ENCODE results near the gene PCDHB10.
"Not testable (repeated sequence)": the region's sequence is repeated elsewhere in the genome, so short reads cannot be mapped to it uniquely, and the experiment has no call there.

PCDHB10 gene

GRCh38 chr5:141188682-141189081 lies 3.5 kb upstream of the PCDHB10 start:
- DNase-seq: not testable (repeated sequence)

GRCh38 chr5:141189131-141189530 lies 3.0 kb upstream of the PCDHB10 start:
- not testable (repeated sequence) for DNase-seq

- DNase-seq: not testable (repeated sequence)
Measured at GRCh38 chr5:141194332-141194731, 2.2 kb downstream of the PCDHB10 start.

- DNase-seq: no peak
Measured at GRCh38 chr5:141196363-141196762, 4.2 kb downstream of the PCDHB10 start.

GRCh38 chr5:141199359-141200235 lies 7.4 kb downstream of the PCDHB10 start, which contains the start of gene PCDHB11:
Gene PCDHB11 (plus strand): TSS chr5:141199627. CDS start chr5:141199775, 148 bp downstream.
- DNase-seq: peak; percentile 38 to 78

- not testable (repeated sequence) for DNase-seq
Measured at GRCh38 chr5:141201126-141201525, 9.0 kb downstream of the PCDHB10 start.

- not testable (repeated sequence) for DNase-seq
Measured at GRCh38 chr5:141201646-141202045, 9.5 kb downstream of the PCDHB10 start.

GRCh38 chr5:141208478-141208877 lies 16.3 kb downstream of the PCDHB10 start, which contains the start of gene PCDHB12:
Gene PCDHB12 (plus strand): TSS chr5:141208719. CDS start chr5:141208908, 189 bp downstream.
- DNase-seq: no peak

GRCh38 chr5:141210281-141210680 lies 18.1 kb downstream of the PCDHB10 start:
- not testable (repeated sequence) for DNase-seq

GRCh38 chr5:141210849-141211248 lies 18.7 kb downstream of the PCDHB10 start:
- not testable (repeated sequence) for DNase-seq

- DNase-seq: not testable (repeated sequence)
Measured at GRCh38 chr5:141213656-141214339, 21.6 kb downstream of the PCDHB10 start, which contains the start of gene PCDHB13. Gene PCDHB13 (plus strand): TSS chr5:141213919. CDS start chr5:141214124, 205 bp downstream.

- not testable (repeated sequence) for DNase-seq
Measured at GRCh38 chr5:141214583-141214982, 22.4 kb downstream of the PCDHB10 start.

GRCh38 chr5:141215504-141215903 lies 23.4 kb downstream of the PCDHB10 start:
- DNase-seq: not testable (repeated sequence)

- not testable (repeated sequence) for DNase-seq
Measured at GRCh38 chr5:141216035-141216434, 23.9 kb downstream of the PCDHB10 start.

- DNase-seq: peak; percentile 3 to 22
Measured at GRCh38 chr5:141223112-141223783, 31.1 kb downstream of the PCDHB10 start, which contains the start of gene PCDHB14. Gene PCDHB14 (plus strand): TSS chr5:141223343. CDS start chr5:141223506, 163 bp downstream.

GRCh38 chr5:141224844-141225243 lies 32.7 kb downstream of the PCDHB10 start:
- DNase-seq: not testable (repeated sequence)

GRCh38 chr5:141225421-141225820 lies 33.3 kb downstream of the PCDHB10 start:
- not testable (repeated sequence) for DNase-seq

- DNase-seq: peak in 1 of 2 experiments; percentile 15
Measured at GRCh38 chr5:141234109-141234667, 42.0 kb downstream of the PCDHB10 start.

GRCh38 chr5:141235922-141236321 lies 43.8 kb downstream of the PCDHB10 start:
- DNase-seq: not testable (repeated sequence)

GRCh38 chr5:141236516-141237313 lies 44.6 kb downstream of the PCDHB10 start:
- no peak for DNase-seq

- no peak for DNase-seq
Measured at GRCh38 chr5:141241496-141241895, 49.3 kb downstream of the PCDHB10 start.

All from NCI-H187 (cell line).